NK-92 treated with Interleukin-12 subunit alpha and Interleukin-12 subunit beta, amount 100 ng/mL, for 24 hours (cell line): ENCODE results near the gene KRT7.
"Not testable (repeated sequence)": the region's sequence is repeated elsewhere in the genome, so short reads cannot be mapped to it uniquely, and the experiment has no call there.

Source experiments
- DNase-seq: peaks from one replicate; lab custom pipeline; 2025; lab: John Stamatoyannopoulos, UW

KRT7 gene

DNA sequence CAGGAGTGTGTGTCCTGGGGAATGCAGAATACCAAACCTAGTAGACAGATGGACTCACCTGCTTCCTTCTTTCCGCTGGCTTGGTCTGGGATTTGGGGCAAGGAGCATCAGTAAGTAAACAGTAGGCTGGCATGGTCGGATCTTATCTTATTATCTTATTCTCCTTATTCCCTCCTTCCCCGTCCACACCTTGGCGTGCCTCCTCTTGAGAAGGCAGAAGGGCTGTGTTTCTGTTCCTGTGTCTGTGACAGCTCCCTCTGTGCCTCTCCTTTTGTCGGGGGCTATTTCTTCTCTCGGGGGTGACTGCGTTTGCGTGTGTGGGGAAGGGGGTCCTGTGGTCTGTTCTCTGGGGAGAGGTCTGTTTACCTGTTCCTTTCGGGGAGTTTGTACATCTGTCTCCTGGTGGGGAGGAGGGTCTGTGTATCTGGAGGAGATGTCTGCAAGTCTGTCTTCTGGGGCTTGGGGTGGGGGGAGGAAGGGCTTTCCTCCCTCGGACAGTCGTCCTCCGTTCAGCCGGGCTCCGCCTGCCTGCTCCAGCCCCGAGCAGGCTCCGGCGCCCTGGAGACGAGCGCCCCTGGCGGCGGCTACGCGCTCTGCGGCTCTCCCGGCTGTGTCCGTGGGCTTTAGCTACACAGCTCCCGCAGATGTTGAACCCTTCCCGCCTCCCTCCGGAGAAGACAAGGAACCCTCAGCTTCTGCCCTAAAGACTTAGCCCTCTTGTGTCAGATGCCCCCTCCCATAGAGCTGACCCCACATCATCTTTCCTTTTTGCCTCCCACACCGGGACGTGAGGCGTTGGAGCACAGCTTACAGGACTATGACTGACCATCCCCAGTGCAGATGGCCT is 45.8 kb downstream of the KRT7 start:
- DNase-seq: peak; percentile 37

DNA sequence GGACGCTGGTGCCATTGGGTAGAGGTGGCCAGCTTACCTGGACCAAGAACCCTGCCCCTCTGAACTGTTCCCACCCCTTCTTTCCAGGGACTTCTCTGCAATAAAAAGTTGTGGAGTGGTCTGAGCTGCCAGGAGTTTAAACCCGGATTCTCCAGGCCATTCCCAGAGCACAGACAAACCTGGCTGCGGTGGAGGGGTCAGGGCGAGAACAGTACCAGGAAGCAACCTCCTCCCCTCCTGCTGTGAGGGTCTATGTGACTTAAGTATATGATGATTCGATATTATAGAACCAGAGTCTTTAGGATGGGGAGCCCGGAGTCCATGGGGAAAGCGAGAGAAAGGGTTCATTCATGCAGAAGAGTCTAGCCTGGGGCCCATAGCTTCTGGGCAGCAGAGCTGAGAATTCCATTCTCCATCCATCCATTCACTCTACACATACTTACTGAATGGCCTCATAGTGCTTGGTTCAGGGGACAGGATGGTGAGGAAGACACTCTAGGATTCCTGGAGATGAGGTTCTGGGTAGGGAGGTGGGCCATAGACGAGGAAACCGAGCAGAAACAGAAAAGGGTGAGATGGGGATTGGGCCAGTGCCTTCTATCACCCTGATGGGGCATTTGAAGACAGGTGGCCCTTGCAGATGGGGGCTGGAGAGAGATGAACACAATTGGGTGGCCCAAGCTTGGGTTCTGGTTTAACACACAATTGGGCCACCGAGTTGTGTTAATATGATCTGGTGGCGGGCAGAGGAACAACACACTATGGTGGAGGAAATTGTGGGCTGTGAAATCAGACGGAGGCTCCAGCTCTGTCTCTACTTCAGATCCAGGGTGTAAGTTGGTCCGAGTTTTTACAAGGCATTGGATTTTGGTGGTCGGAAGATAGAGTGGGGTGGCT is 46.6 kb downstream of the KRT7 start:
- no peak for DNase-seq

DNA sequence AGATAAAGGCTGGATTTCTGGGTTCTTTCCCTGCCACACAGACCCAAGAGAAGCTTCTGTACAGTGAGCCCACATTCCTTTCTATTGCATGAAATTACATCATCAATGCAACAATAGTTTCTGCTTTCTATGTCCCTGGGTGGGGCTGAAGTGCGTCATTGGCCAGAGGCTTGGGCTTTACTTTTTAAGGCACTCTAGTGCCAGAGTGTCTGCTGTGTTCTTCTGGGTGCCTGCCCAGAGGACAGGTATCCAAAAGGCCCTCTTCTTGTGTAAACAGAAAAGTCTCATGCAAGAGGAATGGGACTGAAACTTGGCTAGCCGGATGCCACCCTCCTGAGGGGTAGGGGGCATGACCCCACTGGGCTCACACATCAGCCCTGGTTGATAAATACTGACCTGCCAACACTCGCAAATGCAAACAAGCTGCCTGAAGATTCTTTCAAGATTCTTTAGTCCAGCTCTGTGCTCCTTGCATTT is 47.3 kb downstream of the KRT7 start:
- DNase-seq: no peak

DNA sequence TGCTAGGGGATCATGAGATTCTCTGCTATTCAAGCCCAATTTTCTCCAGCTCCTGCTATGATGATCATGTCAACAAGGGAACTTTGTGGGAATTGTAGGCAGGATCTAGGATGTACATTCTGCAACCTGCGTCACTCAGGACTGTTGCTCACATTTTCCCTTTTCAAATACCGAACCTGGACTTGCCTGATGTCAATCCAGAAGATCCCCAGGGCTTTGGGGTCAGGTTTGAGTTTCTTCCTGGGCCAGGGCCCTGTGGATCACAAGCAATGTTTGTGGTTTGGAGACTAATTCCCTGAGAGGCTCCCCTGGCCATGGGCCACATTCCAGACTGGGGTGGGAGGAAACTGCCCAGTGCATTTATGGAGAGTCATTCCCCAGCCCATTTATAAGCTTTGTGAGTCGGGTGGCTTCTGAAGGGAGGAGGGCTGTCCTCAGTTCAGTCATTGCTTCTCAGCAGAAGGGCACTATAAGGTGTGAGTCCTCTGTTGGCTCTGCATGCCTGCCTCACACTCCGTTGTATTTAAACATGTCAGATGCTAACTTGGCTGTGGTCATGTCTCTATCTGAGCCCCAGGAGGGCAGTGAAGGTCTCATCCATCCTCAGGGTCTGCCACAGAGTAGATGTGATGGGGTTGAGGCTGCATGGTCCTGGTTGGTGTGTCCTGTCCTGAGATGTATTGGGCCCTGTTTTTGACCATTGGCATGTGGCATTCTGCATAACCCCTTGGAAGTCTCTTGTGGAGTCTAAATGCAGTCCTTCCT is 47.9 kb downstream of the KRT7 start:
- no peak for DNase-seq

DNA sequence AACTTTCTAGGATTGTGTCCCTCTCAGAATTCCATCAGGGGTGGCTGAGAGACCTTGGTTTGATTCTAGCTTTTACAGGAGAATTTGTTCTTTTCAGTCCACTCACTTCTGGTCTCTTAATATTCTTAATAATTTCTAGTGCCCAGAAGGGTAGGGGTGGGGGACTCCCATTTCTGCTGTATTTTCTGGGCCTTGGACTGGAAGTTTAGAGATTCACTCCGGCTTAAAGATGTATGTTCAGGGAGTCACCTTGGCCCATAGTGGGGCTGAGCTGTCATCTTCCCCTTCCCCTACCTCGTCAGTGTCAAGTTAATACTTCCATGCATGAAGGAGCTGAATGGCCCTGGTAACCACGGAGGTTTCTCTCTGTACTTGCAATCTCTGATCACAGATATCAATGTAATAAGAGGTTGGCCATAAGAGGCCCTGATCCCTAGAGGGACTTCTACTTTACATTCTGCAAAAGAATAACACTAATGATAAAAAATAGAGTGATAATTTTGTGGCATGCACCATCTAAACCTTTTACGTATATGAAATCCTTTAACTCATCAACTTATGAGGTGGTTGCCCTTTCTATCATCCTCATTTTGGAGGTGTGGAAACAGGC is 51.6 kb downstream of the KRT7 start:
- DNase-seq: no peak

DNA sequence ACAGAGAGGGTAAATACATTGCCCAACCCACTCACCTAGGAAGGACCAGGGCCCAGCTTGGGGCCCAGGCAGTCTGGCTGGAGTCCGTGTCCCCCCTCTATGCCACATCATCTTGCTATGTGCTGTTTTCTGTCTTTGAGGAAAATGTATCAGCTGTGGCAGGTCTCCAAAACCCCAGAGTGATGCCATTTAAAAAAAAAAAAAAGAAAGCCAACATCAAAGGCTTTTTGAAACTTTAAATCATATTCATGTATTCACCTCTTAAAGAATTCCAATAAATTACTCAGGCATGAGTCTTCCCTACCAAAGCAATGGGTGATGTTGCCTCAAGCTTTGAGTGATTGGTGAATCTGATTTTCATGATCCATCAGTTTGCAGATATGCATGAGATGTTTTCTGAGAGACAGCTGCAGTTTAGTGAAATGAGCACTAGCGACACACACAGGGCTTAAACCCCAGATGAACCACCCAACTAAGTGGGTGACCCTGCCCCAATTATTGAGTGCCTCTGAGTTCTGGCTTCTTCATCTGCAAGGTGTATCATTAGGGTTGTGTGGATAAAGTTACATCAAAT is 52.2 kb downstream of the KRT7 start:
- no peak for DNase-seq

DNA sequence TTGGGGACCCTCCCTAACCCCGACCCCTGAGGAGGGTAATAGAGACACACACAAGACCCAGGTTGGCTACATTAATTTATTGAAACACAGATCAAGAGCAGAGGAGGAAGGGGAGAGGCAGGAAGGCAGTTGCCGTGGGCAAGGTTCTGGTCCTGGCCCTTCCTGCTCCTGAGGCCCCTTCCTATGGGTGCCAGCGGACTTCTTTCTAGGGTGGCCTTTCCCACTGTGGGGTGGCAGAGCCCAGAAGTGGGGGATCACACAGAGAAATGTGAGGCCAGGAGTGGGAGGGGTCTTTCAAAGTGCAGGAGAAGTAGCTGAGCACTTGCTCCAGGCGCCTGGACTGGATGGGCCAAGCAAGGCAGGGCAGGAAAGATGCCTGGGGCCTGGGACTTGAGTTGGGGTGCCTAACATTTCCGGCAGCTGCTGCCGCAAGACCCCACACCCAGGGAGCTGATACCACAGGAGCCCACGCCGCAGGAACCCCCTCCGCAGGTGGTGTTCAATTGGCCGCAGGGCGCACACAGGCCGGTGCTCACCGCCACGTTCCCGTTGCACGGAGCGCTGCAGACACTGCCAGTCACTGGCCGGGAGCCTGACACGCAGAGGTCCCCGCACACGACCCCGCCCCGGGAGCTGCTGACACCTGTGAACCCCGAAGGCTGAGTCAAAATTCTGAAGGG is 52.9 kb downstream of the KRT7 start:
- DNase-seq: no peak

DNA sequence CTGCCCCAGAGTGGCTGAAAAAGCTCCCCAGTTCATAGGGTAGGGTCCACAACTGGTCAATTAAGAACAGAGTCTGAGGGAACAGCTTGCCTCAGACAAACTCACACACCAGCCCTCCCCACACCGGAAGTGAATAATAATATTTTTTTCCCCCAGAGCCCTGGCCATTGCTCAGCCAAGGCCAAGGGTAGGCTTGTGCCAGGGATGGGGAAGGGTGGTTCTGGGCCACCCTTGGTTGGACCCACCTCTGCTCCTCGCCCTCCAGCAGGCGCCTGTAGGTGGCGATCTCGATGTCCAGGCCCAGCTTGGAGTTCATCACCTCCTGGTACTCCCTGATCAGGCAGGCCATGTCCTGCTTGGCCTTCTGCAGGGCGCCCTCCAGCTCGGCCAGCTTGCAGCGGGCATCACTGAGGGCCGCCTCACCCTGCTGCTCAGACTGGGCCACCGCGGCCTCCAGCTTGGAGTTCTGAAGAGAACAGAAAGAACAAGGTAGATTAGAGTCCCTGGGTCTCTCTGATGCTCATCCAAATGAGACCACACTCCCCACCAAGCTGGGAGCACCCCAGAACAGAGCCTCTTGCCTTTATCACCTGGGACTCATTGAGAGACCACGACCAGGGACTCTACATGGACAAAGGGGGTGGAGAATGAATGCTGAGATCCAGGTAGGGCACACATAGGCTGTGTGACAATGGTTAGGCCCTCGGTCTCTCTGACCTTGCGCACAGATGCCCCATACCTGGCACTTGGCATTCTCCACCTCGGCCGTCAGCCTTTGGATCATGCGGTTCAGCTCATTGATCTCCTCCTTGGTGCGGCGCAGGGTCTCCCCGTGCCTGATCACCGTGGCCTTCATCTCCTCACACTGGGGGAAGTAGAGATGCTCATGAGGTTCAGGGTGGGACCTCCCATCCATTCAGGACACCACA is 54.1 kb downstream of the KRT7 start:
- not testable (repeated sequence) for DNase-seq

DNA sequence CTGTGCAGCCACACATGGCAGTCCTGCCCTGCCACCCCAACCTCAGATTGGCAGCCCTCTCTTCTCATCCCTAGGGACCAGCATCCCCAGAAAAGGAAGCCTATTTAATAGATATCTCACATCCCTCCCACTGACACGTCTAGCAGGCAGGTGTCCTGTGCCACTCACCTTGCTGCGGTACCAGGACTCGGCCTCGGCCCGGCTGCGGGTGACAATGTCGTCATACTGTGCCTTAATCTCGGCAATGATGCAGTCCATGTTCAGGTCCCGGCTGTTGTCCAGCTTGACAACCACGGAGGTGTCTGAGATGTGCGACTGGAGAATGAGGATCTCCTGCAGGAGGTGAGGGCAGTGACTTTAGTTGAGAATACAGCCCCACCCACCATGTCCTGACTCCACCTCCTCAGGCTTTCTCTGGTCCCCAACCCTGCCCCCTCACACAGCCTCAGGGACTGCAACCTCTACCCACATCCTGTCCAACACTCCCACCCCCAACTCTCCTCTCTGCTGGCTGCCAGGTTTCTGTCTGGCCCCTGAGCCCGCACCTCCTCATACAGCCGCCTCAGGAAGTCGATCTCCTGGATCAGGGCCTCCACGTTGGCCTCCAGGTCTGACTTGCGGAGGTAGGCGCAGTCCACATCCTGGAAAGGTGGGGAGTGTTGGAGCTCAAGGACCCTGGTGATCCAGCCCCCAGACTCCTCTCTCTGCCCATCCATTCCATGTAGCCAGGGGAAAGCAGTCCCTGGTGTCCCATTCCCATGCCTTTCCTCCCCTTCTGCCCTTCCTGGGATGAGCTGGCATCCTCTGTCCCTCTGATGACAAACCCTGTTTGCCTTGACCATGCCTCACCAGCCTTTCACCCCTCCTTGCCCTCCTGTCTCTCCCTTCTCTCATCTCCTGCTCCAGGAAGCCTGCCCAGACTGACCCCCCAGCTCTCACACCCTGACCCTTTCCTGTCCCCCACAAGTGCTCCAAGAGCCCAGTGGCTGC is 55.1 kb downstream of the KRT7 start:
- DNase-seq: peak; percentile 57

DNA sequence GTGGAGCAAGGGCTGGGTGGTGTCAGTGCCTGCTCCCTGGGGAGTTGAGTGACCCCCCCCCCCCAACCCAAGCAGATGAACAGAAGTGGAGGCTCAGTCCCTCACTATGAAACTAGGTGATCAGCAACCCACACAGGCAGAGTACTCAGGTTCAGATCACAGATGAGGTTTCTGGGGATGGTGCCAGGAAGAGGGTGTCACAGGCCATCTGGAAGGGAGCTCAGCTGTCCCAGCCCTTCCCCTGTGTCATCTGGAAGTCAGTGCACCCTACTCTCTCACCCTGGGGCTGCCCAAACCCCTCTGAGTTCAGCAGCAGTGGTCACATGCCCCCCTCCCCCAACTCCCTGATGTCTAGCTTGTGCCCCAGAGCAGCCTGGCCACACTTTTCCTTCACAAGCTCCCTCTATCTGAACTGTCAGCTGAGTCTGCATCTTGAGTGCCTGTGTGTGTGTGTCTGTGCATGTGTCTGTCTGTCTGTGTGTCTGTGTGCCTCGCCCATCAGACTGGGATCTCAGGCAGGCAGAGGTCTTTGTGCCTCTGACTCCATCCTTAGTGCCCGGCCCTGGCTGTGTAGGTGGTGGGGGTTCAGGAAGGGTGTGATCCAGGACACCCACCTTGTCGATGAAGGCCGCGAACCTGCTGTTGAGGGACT is 57.6 kb downstream of the KRT7 start:
- not testable (repeated sequence) for DNase-seq

DNA sequence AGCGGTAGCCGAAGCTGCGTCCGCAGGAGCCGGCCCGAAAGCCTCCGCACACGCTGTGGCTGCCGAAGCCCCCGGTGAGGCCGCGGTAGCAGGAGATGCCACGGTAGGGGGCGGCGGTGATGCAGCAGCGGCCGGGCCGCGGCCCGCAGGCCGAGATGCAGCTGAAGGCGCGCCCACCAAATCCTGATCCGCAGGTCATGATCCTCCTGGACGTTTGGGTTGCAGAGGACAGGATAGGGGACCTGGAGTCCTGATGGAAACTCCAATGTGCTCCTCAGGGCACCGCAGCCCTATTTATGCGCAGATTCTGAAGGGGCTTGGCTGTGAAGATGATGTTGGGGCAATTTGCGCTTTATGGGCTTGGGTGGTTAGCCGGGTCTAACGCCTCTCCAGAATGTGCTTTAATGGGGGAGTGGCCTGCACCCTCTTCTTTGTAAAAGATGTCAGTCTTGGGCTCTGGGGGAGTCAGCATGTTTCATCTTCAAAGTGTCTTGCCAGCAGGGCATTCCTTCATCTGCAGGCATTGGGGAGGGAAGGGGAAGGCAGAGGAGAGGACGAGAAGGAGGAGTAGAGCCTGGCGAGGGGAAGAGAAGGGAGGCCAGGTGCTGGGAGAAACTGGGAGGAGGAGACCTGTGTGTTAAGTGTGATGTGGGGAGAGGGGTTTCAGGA is 58.4 kb downstream of the KRT7 start, which contains the start of gene KRT81:
Gene KRT81 (minus strand): TSS at position 268 of the 669 bp plus-strand sequence. CDS start 69 bp downstream, at position 199.
- no peak for DNase-seq

DNA sequence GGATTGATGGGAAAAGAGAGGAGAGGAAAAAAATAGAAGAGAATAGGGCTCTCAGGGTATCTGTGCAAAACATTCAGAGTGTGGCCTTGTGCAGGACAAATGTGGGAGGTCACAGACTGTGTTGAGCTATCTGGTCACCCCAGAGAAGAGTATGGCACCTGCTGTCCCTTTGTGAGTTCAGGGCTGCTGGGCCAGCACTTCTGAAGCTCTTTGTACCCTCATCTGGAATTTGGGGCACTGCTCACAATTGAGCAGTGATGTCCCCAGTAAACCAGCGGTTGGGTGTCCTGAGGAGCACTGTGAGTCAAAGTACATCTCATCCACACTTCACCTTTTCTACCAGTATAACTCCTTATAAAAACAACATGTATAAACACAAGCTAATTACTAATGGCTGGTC is 60.9 kb downstream of the KRT7 start:
- no peak for DNase-seq

DNA sequence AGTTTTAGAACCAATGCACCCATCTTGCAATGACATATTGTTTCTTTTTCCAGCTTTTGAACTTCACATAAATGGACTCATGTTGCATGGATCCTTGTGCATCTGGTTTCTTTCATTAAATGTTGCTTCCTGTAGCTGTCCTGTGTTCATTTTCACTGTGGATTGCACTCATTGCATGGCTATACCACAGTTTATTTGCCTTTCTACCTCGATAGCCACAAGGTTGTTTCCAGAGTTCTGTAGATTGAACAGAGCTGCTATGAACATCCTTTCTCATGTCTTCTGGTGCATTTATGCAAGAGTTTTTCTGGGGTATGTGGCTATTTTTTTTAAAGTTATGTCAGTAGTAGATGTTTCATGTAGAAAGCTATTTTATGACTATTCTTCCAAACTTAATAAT is 61.8 kb downstream of the KRT7 start:
- DNase-seq: no peak

DNA sequence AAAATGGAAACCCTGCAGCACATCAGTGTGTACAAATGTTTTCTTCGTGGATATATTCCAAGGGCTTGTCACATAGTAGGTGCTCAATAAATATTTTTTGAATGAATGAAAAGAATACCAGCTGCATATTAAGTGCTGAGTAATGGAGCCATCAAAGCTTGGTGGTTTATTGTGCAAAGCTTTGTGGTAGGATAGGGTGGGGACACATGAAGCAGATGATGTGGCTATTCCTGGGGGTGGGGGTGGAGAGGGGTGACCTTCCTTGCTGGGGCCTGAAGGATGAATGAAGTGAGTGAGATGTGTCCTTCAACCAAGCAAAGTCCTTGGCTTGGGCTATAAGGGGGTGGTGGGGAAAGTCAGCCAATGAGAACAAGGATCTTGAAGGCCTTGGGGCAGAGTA is 62.6 kb downstream of the KRT7 start:
- DNase-seq: no peak

DNA sequence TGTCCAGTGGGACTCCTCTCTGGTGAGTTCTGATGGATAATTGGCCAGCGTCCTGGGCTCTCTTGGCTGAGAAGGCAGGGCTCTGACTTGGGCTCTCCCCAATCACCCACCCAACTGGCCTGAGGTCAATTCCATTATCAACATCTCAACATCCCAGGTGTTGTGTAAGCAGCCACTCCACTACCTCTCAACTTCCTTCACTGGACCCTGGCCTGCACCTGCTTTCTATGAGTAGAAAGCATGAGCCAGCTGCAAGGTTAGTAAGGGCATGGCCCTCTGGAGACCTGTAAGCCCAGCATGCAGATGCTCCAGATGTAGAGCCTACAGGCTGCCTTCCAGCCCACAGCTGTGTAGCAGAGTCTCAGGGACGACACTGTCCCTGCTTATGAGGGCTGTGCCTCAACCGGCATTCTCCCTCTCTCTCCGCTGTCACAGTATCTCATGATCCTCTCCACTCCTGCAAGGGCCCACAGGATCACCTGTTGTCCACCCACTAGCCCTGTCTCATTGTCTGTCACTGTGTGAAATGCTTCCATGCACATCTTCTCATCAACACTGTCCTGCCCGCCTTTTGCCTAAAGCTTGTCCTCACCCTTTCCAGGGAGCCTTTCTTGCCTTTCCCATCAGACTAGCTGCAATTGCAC is 63.7 kb downstream of the KRT7 start:
- no peak for DNase-seq
